NK-92 treated with Interleukin-12 subunit alpha and Interleukin-12 subunit beta, amount 100 ng/mL, for 24 hours (cell line): ENCODE data around the gene MAP3K14.
A peak's percentile ranks its signal among the peaks of the same experiment; 100 is the strongest.

Experiments
- DNase-seq: peaks from one replicate; lab custom pipeline; 2025; lab: John Stamatoyannopoulos, UW

MAP3K14 gene

GRCh38 chr17:45338996-45339535 lies 22.2 kb upstream of the MAP3K14 start:
- no peak for DNase-seq

GRCh38 chr17:45338023-45338781 lies 21.4 kb upstream of the MAP3K14 start:
- DNase-seq: no peak

- no peak for DNase-seq
Observed at GRCh38 chr17:45336390-45337182, 19.8 kb upstream of the MAP3K14 start.

- DNase-seq: no peak
Observed at GRCh38 chr17:45335721-45336120, 18.9 kb upstream of the MAP3K14 start.

GRCh38 chr17:45334701-45335677 lies 18.2 kb upstream of the MAP3K14 start:
- DNase-seq: no peak

GRCh38 chr17:45334231-45334630 lies 17.4 kb upstream of the MAP3K14 start:
- no peak for DNase-seq

GRCh38 chr17:45333702-45334092 lies 16.9 kb upstream of the MAP3K14 start:
- DNase-seq: no peak

- no peak for DNase-seq
Observed at GRCh38 chr17:45332989-45333701, 16.3 kb upstream of the MAP3K14 start.

- no peak for DNase-seq
Observed at GRCh38 chr17:45332505-45332904, 15.7 kb upstream of the MAP3K14 start.

DNA sequence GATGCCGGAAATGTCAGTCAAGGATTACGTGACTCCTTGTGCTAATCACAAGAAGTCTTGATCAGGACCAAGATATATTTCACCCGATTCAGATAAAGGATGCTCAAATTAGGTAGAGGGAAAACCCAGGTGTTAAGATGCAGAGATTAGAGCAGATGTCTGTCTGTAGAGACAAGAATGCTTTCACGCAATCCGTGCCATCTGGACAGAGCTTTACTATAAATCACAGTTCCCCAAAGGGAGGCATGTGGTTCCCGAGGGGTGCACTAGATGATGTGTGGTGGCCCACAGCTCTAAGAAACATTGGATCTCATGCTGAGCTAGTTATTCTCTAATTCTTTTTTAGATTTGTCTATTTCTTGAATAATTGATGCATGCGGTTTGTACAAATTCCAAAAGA lies 9.8 kb upstream of the MAP3K14 start:
- DNase-seq: no peak

DNA sequence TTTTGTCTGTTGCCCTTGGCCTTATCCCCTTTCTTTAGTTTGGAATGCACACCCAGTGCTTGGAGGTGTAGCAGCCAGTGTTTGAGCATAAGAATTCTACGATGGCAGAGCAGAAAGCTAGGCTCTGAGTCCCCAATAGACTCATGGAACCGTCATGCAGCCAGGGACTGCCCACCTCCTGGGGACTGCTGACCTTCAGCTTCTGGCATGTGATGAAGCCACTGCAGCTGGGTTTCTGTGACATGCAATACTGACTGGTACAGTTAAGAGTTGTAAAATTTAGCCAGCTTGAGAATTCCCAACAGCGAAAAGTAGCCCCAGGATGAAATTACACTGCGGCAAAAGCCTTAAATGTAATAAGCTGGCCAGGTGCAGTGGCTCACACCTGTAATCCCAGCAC lies 9.0 kb upstream of the MAP3K14 start:
- DNase-seq: no peak

DNA sequence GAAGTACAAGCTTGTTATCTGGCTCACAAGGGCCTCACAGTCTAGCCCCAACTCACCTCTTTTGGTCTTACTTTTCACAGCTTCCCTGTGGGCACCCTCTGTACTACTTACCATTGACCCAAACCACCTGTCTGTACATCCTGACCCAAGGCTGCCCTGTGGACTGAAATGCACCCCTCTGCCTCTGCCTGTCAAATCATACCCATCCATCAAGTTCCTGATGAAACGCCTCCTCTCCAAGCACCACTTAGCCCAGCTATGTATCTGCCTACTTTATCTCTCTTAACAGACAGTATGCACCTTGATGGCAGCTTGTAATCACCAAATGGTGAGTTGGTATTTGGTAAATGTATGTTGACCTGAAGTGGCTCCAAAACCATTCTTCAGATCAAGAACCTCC lies 7.5 kb upstream of the MAP3K14 start:
- DNase-seq: no peak

DNA sequence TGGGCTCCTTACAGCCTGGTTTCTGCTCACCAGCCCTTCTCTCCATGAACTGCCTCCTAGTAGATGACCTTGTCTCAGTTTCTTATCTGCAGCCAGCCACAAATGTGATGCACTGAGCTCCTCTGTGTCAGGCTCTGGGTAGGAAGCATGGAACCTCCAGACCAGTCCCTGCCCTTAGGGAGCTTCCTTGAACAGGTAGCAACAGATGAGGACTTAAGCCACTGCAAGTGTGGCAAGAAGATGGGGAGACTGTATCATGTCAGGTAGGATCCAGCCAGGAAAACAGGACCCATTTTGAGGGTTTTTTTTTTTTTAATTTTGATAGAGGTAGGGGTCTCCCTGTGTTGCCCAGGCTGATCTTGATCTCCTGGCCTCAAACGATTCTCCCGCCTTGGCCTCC lies 5.3 kb upstream of the MAP3K14 start:
- DNase-seq: no peak

DNA sequence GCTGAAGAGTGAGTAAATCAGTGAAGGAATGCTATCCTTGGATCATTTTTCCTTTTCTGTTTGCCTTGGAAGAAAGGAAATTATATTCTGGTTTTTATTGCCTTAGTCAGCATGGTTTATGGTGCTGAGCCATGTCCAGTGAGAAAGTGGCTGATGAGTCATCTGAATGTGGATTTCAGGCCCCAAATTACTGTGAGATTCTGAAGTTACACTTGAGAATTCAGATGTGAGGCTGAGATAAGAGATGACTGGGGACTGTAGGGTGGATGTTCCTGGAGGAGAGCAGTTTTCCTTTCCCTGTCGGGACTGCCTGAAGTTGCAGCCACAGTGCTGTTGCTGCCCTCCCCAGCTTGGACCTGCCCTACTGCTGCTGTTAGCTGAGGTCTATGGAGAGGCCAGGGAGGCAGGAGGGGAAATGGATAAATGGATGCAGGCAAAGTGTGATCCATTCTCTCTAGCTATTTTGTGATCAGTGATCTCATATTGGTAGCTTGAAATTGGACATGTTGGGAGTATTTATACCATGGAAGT lies 4.2 kb upstream of the MAP3K14 start:
- no peak for DNase-seq

GRCh38 chr17:45320349-45320930 lies 3.6 kb upstream of the MAP3K14 start:
- DNase-seq: no peak

- no peak for DNase-seq
Observed at GRCh38 chr17:45319239-45319703, 2.5 kb upstream of the MAP3K14 start.

GRCh38 chr17:45318561-45319230 lies 1.9 kb upstream of the MAP3K14 start:
- no peak for DNase-seq

- peak; percentile 100 for DNase-seq
Observed at GRCh38 chr17:45317111-45317928, 500 bp upstream of the MAP3K14 start.
